ENCODE data around the gene MAL. TPM values are rescaled to one million over a fixed set of nuclear protein-coding genes. Genes with fewer than 3 reads are reported as not detected.

Gene MAL
- total and polyA plus RNA-seq, 2 experiments from 2014 or later: 0.24 to 0.31 TPM

GRCh38 chr2:95001701-95002100 is 23.8 kb upstream of the MAL start:
- no peaks in the 10 kb centered on the region for H4K20me1 ChIP-seq (replicated peaks; ENCODE audit: insufficient read depth)
- no peak overlapping the region for H3K27ac ChIP-seq (ENCODE audit: low read depth)
- H3K4me2 ChIP-seq: no peak overlapping the region
- H3K79me2 ChIP-seq (replicated peaks; ENCODE audit: insufficient read depth): no peaks in the 10 kb centered on the region
- no peaks in the 10 kb centered on the region for H3F3A ChIP-seq (replicated peaks; ENCODE audit: low read depth)
- peaks cover 26% of the 10 kb centered on the region for H3K27me3 ChIP-seq (ENCODE audit: insufficient read depth)
- H3K4me1 ChIP-seq (ENCODE audit: insufficient read depth): peaks cover 3% of the 10 kb centered on the region; the same call in 1 of the 2 replicates
- H3K36me3 Mint-ChIP-seq (ENCODE audit: low read depth): no peaks in the 10 kb centered on the region
- DNase-seq (ENCODE audit: low spot score): no peak
- peaks cover 24% of the 10 kb centered on the region for H3K4me1 Mint-ChIP-seq
- no peaks in the 10 kb centered on the region for H3K36me3 ChIP-seq (ENCODE audit: insufficient read depth)
- no peak overlapping the region for H3K4me3 Mint-ChIP-seq
- TF ChIP-seq STAT1 (IDR thresholded peaks at IDR 0.05; ENCODE audit: unreplicated experiment): no peak
- TF ChIP-seq NANOG (IDR thresholded peaks at IDR 0.05; ENCODE audit: borderline replicate concordance): no peak
- TF ChIP-seq EZH2 (IDR thresholded peaks at IDR 0.05; ENCODE audit: low read depth, unreplicated experiment): no peak
- no peak for TF ChIP-seq CREB1 (CRISPR knock-in tag; IDR thresholded peaks at IDR 0.05; ENCODE audit: low read depth)
- no peak for TF ChIP-seq ZNF114 (CRISPR knock-in tag; IDR thresholded peaks at IDR 0.05)
- TF ChIP-seq ETS1 (IDR thresholded peaks at IDR 0.05): no peak
- TF ChIP-seq EZH2phosphoT487 (IDR thresholded peaks at IDR 0.05; ENCODE audit: unreplicated experiment): no peak
- TF ChIP-seq ZNF331 (CRISPR knock-in tag; IDR thresholded peaks at IDR 0.05; ENCODE audit: low read depth): no peak
- TF ChIP-seq POLR2AphosphoS5 (IDR thresholded peaks at IDR 0.05; ENCODE audit: low read depth): no peak
- TF ChIP-seq JUNB (IDR thresholded peaks at IDR 0.05; ENCODE audit: unreplicated experiment): no peak
- no peak for TF ChIP-seq REST (IDR thresholded peaks at IDR 0.05; ENCODE audit: unreplicated experiment)
- no peak for TF ChIP-seq CTCF (conservative IDR thresholded peaks at IDR 0.05; ENCODE audit: low read depth in 2 of 2)
- no peak for TF ChIP-seq ZNF462 (CRISPR knock-in tag; IDR thresholded peaks at IDR 0.05)
- H2AFZ ChIP-seq: no peak overlapping the region
- no peak overlapping the region for H3K4me3 ChIP-seq
- no peak for ATAC-seq
- no peaks in the 10 kb centered on the region for H3K9me3 Mint-ChIP-seq
- no peak overlapping the region for H3K27ac Mint-ChIP-seq
- no peaks in the 10 kb centered on the region for H3K9me2 ChIP-seq (ENCODE audit: insufficient read depth)
- H3K27me3 Mint-ChIP-seq (ENCODE audit: insufficient read depth, low read depth, poor library complexity): peaks cover 19% of the 10 kb centered on the region
